SIG-M5 treated with dmso at 0.1 percent for 504 hours (cell line): ENCODE data around the gene LPIN3.
A peak's percentile ranks its signal among the peaks of the same experiment; 100 is the strongest.
"Not testable (repeated sequence)": the region's sequence is repeated elsewhere in the genome, so short reads cannot be mapped to it uniquely, and the experiment has no call there.

Experiments used
- DNase-seq: peaks from one replicate; lab custom pipeline; 2025; ENCODE audit not compliant: unreplicated experiment; lab: John Stamatoyannopoulos, UW

Gene LPIN3, protein sequence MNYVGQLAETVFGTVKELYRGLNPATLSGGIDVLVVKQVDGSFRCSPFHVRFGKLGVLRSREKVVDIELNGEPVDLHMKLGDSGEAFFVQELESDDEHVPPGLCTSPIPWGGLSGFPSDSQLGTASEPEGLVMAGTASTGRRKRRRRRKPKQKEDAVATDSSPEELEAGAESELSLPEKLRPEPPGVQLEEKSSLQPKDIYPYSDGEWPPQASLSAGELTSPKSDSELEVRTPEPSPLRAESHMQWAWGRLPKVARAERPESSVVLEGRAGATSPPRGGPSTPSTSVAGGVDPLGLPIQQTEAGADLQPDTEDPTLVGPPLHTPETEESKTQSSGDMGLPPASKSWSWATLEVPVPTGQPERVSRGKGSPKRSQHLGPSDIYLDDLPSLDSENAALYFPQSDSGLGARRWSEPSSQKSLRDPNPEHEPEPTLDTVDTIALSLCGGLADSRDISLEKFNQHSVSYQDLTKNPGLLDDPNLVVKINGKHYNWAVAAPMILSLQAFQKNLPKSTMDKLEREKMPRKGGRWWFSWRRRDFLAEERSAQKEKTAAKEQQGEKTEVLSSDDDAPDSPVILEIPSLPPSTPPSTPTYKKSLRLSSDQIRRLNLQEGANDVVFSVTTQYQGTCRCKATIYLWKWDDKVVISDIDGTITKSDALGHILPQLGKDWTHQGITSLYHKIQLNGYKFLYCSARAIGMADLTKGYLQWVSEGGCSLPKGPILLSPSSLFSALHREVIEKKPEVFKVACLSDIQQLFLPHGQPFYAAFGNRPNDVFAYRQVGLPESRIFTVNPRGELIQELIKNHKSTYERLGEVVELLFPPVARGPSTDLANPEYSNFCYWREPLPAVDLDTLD

GRCh38 chr20:41340327-41341055 is at the start of gene LPIN3:
LPIN3 (plus strand) TSS chr20:41340821; CDS start chr20:41345804, 4,983 bp downstream.
- DNase-seq: peak; percentile 89

DNA sequence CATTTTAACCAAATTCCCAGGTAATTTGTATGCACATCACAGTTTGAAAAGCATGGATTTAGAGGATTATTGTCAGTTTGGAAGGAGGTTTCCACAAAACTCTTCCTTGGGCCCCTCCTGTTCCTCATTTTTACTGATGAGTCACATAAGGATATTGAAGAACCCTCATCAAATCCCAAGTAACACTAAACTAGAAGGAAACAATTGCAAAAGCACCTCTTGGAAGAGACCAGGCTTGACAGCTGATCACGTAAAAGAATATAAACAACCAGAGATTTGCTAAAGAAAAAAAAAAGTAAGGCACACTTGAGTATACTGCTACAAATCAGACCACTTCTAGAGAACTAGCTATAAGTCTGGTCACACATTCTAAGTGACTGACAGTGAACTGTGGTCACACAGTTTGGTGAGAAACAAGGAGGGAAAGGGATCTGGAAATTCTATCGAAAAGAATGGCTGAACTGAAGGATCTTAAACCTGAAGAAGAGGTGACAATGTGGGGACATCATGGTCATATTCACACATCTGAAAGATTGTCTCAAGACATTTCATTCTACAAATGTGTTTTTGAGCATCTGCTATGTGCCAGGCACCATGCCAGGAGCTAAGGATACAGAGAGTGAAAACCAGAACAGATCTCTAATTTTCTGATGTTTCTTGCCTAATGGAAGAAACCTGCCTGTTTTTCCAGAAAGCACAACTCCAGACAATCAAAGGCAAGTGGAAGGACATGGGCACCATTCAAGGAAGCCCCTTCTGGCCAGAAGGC is 47.2 kb upstream of the LPIN3 start:
- DNase-seq: no peak

DNA sequence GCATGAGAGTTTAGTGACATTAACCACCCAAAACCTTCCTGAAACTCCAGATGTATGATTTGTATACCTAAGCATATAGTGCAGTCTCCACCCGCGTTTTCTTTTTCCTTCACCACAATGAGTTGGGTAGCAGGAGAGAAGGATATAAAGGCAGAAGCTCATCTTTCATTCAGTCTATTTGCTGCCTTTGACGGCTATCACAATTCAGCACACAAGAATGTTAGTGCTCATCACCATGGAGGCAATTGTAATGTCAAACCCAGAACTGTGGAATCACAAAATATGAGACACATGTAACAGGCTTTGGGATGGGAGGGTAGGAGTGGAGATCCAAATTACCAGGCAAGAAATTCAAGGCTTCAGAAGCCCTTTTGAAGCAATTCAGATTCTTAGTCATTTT is 40.7 kb upstream of the LPIN3 start:
- no peak for DNase-seq

DNA sequence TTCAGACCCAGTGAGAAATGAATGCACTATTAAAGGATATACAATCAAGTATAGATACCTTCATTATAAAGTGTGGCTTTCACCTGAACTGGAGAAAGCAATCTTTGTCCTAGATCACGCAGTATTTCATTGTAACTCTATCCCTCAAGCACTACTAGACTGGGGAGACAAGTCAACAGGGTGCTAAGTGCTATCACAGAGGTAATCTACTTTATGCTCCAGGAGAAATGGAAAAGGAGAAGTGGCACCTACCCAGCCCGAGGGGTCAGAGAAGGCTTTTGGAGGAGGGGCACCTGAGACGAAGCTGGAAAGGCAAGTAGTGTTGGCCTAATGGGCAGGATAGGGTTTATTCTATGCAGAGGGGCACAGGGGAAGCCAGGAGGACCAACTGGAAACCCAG is 40.2 kb upstream of the LPIN3 start:
- no peak for DNase-seq

DNA sequence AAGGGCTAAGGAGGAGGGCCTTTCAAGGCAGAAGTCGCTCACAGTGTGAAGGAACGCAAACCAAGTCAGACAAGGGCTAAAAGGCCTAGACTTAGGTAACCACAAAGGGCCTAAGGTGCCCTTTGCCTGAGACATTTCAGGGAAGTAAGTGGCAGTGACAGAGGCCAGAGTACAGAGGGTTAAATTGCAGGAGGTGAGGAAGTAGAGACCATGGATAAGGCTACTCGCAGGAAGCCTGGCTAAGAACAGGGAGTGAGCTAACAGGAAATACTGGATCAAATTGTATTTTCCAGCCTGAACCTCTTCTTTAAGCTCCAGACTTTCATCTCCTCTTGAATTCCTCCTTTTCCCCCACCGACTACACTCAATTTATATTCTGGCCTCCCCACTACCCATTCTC is 39.7 kb upstream of the LPIN3 start:
- no peak for DNase-seq

- peak; percentile 36 for DNase-seq
Observed at GRCh38 chr20:41304002-41304401, 36.6 kb upstream of the LPIN3 start.

- DNase-seq: no peak
Observed at GRCh38 chr20:41304424-41305079, 36.1 kb upstream of the LPIN3 start.

DNA sequence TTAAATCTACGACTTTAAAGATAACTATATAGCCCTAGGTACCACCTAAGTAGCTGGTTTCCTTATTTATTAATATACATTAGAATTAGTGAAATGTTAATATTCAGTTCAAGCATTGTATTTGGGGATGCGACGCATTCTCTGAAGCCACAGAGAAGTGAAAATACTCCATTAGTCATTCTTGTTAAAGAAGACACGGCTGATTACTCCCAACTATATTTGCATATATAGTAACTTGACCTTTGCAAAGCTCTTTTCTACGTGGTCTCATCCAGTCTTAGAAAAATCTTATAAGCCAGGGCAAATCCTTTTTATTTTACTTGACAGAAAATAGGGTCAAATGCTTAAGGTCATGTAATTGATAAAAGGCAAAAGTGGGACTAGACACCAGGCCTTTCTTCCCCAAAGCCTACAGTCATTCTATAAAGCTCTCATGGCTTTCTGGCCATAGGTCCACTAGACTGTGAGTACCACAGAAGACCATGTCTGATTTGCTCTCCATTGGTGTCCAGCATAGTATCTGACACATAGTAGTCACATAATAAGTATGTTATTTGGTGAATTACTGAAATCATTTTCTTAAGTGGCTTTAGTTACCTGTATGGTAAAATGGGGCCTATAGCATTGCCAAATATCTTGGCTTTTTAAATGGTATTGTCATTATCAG is 34.4 kb upstream of the LPIN3 start:
- DNase-seq: no peak

DNA sequence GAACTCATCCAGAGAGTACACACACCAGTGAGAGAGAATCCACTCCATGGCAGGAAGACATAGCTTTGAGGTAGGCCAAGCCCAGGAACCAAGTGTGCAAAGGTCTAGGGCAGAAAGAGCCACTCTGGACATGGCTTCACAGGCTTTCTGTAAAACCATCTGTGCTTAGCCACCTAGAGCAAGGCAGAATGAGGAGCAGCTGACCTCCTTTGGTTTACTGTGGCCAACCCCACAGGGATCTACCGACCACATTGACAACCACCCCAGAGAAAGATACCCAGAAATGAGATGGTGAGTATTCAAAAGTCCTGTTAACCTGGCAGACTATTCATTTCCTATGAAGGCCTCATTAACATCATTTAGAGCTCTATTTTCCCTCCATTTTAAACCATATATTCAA is 33.6 kb upstream of the LPIN3 start:
- no peak for DNase-seq

DNA sequence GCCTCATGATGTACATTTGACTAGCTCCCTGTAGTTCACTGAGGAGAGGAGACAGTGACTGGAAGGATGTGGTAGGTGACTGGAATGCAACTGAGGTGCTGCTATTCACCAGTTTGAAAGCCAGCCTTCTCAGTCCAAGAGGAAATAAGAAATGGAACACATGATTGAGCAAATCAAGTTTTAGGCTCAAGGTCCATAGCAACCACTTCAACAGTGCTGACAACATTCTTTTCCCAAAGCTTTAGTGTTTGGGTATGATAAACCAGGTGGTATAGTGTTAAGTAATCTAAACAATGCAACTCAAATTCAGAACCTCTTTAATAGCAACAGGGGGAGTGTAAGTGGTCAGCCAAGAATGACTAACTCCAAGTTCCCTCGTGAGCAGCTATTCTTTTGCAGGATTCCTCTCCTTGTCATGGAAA is 32.3 kb upstream of the LPIN3 start:
- DNase-seq: no peak

DNA sequence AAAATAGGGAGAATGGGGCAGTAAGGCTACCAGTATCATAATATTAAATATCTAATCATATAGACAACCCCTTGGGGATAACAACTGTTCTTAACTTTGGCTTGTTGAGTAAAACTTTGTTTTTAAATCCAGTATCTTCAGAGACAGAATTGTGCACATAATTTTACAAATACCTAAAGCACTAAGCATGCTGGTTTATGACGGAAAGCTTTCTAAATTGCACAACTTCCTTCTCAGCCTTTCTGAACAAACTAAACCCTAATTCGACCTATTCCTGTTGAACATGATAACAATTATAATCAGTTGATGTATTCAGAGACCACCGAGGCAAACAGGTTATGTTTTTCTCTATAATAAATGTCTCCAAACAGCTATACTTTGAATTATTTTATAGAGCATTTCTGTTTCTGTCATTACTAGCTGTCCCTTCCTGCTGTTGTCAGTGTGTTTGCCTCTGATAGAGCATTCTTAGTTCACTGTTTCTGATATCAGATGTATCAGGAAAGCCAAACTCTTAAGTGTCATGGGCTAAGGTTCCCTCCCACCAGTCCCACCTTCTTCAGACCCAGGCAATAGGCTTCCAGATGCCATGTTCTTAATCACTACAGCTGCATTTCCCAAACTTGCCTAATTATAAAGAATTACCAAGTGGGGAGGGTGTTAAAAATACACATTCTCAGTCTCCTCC is 31.8 kb upstream of the LPIN3 start:
- peak; percentile 38 for DNase-seq

GRCh38 chr20:41309817-41310216 is 30.8 kb upstream of the LPIN3 start:
- no peak for DNase-seq

GRCh38 chr20:41312009-41312408 is 28.6 kb upstream of the LPIN3 start:
- DNase-seq: not testable (repeated sequence)

DNA sequence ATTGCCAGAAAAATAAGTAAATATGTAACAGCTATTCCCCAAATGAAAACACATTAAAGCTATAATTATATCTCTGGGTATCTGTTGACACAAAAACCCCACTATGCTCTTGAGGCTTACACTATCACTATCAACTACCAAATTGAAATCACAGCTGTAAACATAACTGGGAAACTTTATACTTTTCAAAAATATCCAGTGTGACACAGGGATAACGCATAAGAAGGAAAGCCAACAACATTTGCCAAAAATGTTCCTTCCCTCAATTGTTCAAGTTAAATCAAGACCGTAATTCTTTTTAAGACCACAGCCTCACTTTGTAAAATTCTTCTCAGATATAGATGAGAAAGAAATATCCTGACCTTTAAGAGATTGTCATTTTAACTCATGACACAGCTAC is 26.2 kb upstream of the LPIN3 start:
- no peak for DNase-seq

- no peak for DNase-seq
Observed at GRCh38 chr20:41316051-41316450, 24.6 kb upstream of the LPIN3 start.

DNA sequence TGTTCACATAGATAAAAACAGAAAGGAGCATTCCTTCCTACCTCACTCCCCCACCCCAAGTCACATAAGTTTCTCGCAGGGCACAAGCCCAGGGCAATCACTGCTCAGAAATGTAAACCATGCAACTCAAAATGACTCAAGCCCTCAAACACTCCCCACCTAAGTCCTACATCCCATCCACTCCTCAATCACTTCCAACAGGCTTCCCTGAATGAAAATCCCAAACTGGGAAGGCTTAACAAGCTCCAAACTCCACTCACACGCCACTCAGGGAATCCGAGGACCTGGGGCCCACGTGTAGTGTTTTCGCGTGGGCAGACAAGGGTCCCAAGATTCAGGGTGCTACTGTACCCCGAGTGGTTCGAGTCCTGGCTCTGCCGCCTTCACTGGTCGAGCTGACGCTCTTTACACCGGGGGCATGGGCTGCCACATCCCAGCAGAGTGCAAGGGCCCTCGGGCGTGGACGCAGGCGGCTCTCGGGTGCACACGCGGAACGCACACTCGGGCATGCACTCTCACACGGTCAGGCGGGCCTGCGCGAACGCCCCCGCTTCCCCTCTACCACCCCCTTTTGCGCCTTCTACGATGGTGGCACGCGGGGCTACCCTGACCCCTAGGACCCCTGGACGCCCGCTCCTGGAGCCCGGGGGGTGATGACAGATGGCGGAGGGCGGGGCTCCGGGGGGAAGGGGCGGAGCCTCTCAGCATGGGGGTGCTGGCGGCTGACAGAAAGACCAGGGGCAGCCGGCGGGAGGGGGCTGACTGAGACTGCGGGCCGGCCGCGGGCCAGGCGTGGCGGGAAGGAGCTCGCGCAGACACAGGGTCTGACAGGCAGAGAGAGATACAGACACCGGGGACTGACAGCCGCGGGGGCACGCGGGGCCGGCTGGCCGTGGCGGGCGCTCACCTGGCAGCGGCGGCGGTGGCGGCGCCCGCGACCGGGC is 23.7 kb upstream of the LPIN3 start:
- DNase-seq: peak; percentile 57

GRCh38 chr20:41317546-41318270 is 22.9 kb upstream of the LPIN3 start, which contains the start of gene ZHX3:
ZHX3 (minus strand) TSS chr20:41317731; CDS start chr20:41204916, 112,815 bp downstream.
- DNase-seq: peak; percentile 96
